ENCODE data around the gene MIOS. TPM values are rescaled to one million over a fixed set of nuclear protein-coding genes. Genes with fewer than 3 reads are reported as not detected.

The MIOS gene
- polyA plus RNA-seq, 1 donor (not counting 4 experiments of a cell fraction or from before 2014, with no cell fraction given), result 29.2 TPM

GRCh38 chr7:7569615-7570014 is 2.9 kb downstream of the MIOS start:
- DNase-seq (ENCODE audit: low read depth, low spot score), result no peak
- H3K4me2 ChIP-seq (ENCODE audit: control insufficient read depth, extremely low read depth, insufficient read depth, low read depth, low read length), result peak overlapping the region; percentile 49
- peaks cover 0 to 19% of the 10 kb centered on the region in 2 experiments for H3K36me3 ChIP-seq (ENCODE audit: control insufficient read depth in 2 of 2, extremely low read depth in 1 of 2, insufficient read depth in 2 of 2, low read length in 2 of 2)
- no peak overlapping the region for H3K4me3 ChIP-seq (ENCODE audit: control insufficient read depth in 2 of 3, extremely low read depth in 1 of 3, insufficient read depth in 2 of 3, low read depth in 1 of 3, low read length in 3 of 3)
- TF ChIP-seq, protein P1, sequence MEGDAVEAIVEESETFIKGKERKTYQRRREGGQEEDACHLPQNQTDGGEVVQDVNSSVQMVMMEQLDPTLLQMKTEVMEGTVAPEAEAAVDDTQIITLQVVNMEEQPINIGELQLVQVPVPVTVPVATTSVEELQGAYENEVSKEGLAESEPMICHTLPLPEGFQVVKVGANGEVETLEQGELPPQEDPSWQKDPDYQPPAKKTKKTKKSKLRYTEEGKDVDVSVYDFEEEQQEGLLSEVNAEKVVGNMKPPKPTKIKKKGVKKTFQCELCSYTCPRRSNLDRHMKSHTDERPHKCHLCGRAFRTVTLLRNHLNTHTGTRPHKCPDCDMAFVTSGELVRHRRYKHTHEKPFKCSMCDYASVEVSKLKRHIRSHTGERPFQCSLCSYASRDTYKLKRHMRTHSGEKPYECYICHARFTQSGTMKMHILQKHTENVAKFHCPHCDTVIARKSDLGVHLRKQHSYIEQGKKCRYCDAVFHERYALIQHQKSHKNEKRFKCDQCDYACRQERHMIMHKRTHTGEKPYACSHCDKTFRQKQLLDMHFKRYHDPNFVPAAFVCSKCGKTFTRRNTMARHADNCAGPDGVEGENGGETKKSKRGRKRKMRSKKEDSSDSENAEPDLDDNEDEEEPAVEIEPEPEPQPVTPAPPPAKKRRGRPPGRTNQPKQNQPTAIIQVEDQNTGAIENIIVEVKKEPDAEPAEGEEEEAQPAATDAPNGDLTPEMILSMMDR (optimal IDR thresholded peaks at IDR 0.05 in 1 of 3, IDR thresholded peaks at IDR 0.05 in 1 of 3, conservative IDR thresholded peaks at IDR 0.05 in 1 of 3; ENCODE audit: extremely low read depth in 1 of 3, insufficient read depth in 2 of 3, low read length in 3 of 3), result no peak
- TF ChIP-seq EZH2 (IDR thresholded peaks at IDR 0.05; ENCODE audit: low read length), result no peak
- dilution Hi-C loops (cut with MboI; ENCODE audit: extremely low pct_ligation_motif_present, low sequenced_read_pairs), result no loop called here
- H3K9me1 ChIP-seq (ENCODE audit: control insufficient read depth, extremely low read depth, insufficient read depth, low read length), result no peaks in the 10 kb centered on the region
- no peaks in the 10 kb centered on the region for H3K9me3 ChIP-seq (ENCODE audit: control insufficient read depth, low read depth, low read length)
- no peaks in the 10 kb centered on the region for H4K20me1 ChIP-seq (ENCODE audit: control insufficient read depth, extremely low read depth, insufficient read depth, low read length)
- no peak overlapping the region for H3K9ac ChIP-seq (ENCODE audit: control insufficient read depth, extremely low read depth, insufficient read depth, low read length)
- H3K27me3 ChIP-seq (ENCODE audit: control insufficient read depth, extremely low read depth, insufficient read depth, low read length), result no peaks in the 10 kb centered on the region
- FAIRE-seq, result no peak
- no peak overlapping the region for H3K27ac ChIP-seq (ENCODE audit: control insufficient read depth, insufficient read depth, low read length)
- peaks cover 41% of the 10 kb centered on the region for H3K4me1 ChIP-seq (ENCODE audit: control insufficient read depth, extremely low read depth, insufficient read depth, low read length)
- peaks cover 52% of the 10 kb centered on the region for H3K79me2 ChIP-seq (ENCODE audit: control insufficient read depth, insufficient read depth, low read length)
- no peak overlapping the region for H2AFZ ChIP-seq (ENCODE audit: control insufficient read depth, low read length)

DNA sequence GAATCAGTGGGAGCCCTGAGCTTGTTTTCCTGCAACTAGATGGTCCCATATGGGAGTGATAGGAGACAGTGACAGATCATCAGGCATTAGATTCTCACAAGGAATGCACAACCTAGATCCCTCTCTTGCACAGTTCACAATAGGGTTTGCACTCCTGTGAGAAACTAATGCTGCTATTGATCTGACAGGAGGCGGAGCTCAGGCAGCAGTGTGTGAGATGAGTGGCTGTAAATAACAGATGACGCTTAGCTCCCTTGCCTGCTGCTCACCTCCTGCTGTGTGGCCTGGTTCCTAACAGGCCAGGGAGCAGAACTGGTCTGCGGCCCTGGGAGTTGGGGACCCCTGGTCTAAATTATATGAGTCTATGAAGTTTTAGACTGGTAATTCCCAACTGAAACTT is 3.9 kb downstream of the MIOS start:
- TF ChIP-seq, protein P1 (optimal IDR thresholded peaks at IDR 0.05 in 1 of 3, IDR thresholded peaks at IDR 0.05 in 1 of 3, conservative IDR thresholded peaks at IDR 0.05 in 1 of 3; ENCODE audit: extremely low read depth in 1 of 3, insufficient read depth in 2 of 3, low read length in 3 of 3), result no peak
- no peak for TF ChIP-seq EZH2 (IDR thresholded peaks at IDR 0.05; ENCODE audit: low read length)
- DNase-seq (ENCODE audit: low read depth, low spot score) (no peak), FAIRE-seq (no peak)
- no peak overlapping the region for H3K4me3 ChIP-seq (ENCODE audit: control insufficient read depth in 2 of 3, extremely low read depth in 1 of 3, insufficient read depth in 2 of 3, low read depth in 1 of 3, low read length in 3 of 3)
- H3K9me3 ChIP-seq (ENCODE audit: control insufficient read depth, low read depth, low read length), result no peaks in the 10 kb centered on the region
- H4K20me1 ChIP-seq (ENCODE audit: control insufficient read depth, extremely low read depth, insufficient read depth, low read length), result no peaks in the 10 kb centered on the region
- H3K27me3 ChIP-seq (ENCODE audit: control insufficient read depth, extremely low read depth, insufficient read depth, low read length), result no peaks in the 10 kb centered on the region
- H3K79me2 ChIP-seq (ENCODE audit: control insufficient read depth, insufficient read depth, low read length), result peaks cover 52% of the 10 kb centered on the region
- peaks cover 0 to 19% of the 10 kb centered on the region in 2 experiments for H3K36me3 ChIP-seq (ENCODE audit: control insufficient read depth in 2 of 2, extremely low read depth in 1 of 2, insufficient read depth in 2 of 2, low read length in 2 of 2)
- peaks cover 31% of the 10 kb centered on the region for H3K4me1 ChIP-seq (ENCODE audit: control insufficient read depth, extremely low read depth, insufficient read depth, low read length)
- no peak overlapping the region for H3K9ac ChIP-seq (ENCODE audit: control insufficient read depth, extremely low read depth, insufficient read depth, low read length)
- no peak overlapping the region for H3K27ac ChIP-seq (ENCODE audit: control insufficient read depth, insufficient read depth, low read length)
- H3K9me1 ChIP-seq (ENCODE audit: control insufficient read depth, extremely low read depth, insufficient read depth, low read length), result no peaks in the 10 kb centered on the region
- dilution Hi-C loops (cut with MboI; ENCODE audit: extremely low pct_ligation_motif_present, low sequenced_read_pairs), result no loop called here
- no peak overlapping the region for H2AFZ ChIP-seq (ENCODE audit: control insufficient read depth, low read length)
- H3K4me2 ChIP-seq (ENCODE audit: control insufficient read depth, extremely low read depth, insufficient read depth, low read depth, low read length), result no peak overlapping the region

All from keratinocyte (primary cell).